Placental epithelial cell (primary cell): ENCODE measurements around the gene UBE2D4. TPM values are rescaled to one million over a fixed set of nuclear protein-coding genes. Genes with fewer than 3 reads are reported as not detected.

ENCODE experiments used
- total RNA-seq: library from RNA; depleted of rRNA; stranded (reverse); fragments of >200 nt; gene quantifications from 2 replicates; pipeline ENCODE4 v1.2.3, GENCODE V29; 2012

UBE2D4 gene
- 1.6 and 5.4 TPM in 2 replicates for total RNA-seq

DNA sequence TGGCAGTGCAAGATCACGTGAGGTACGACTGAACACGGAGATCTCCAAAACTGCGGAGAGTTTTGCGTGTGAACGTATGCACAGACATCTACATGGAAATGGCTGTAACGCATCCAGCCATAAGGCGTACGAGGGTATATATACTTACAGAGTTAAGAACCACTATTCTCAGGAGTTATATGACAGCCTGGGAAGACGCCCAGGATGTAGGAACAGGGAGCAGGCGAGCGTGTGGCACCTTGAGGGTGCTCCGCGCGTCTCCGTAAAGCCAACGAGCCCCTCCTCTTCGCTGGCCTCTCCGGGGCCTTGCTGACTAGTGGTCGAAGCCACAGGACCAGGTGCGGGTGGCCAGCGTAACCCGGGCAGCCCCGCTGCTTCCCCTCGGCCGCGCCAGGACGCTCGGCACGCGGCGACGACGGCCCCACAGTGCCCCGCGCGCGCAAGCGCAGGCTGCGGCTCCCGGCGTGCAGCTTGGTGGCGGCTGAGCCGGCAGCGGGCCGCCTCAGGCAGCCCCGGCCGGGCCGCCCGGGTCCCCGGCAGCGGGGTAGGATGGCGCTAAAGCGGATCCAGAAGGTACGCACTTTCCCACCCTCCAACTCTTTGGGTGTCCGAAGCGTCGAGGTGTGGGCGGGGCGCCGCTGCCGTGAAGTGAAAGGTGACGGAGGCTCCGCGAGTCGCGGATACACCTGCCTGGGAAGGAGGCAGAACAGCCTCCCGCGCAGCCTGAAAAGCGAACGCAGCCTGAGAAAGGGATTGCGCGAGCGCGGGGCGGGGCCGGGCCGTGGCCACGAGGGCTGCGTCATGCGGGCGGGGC, at the start of gene UBE2D4:
UBE2D4 (plus strand) TSS at position 453 of the 814 bp plus-strand sequence; CDS start at position 550, 97 bp downstream.

DNA sequence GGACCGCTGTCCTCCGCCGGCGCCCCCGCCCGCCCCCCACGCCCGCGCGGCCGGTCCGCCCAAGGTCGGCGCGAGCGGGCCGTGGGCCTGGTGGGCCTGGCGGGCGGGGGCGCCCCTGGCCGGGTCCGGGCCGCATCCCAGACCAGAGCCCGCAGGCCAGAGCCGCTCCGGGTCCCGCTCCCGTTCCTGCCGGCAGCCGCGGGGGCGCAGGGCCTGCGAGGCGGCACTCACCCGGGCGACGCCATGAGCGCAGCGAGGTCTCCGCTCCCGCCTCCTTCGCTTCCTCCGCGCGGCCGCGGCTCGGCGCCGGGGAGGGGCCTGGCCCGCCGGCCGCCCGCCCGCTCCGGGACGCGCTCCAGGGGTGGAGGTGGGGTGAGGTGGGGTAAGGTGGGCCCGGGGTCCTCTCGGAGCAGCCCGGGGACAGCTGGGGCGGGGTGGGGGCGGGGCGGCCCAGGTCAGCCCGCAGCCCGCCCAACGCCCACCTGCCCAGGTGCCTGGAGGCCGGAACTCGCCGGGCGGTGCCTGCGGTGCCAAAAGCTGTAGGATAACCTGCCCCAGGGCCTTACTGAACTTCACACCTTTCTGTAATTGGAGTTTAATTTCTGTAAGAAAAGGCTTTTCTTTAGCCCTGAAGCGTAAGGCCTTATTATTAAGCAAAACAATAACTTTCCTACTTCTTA, 19.8 kb upstream of the UBE2D4 start, which contains the start of gene URGCP:
URGCP (minus strand) TSS at position 266 of the 680 bp plus-strand sequence; CDS start at position 245, 21 bp downstream.

DNA sequence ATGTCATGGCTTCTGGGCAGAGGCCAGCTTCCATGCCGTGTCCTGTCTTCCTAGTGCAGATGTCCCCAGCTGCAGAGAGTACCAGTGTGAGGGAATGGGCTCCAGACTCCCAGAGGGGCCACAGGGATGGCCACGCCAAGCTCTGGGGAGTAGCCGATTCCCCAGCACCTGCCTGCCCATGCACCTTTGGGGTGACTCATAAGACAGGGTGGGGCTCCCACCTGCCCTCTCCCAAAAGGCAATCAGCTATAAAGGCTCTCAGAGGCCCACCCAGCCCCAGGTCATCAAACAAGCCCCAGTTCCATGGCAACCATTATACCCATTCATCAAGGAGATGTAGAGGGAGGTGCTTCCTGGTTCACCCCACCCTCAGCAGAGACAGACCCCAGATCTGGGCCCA, 71.3 kb downstream of the UBE2D4 start, which contains the start of gene SPDYE1:
SPDYE1 (plus strand) TSS at position 366 of the 400 bp plus-strand sequence. CDS start 2,053 bp downstream, outside the sequence.

Other genes starting within 250 kb of the UBE2D4 start
- 22.0 and 50.9 TPM in 2 replicates for gene COA1, start 196.9 kb upstream of the UBE2D4 start, total RNA-seq
- 6.1 and 7.5 TPM in 2 replicates for gene BLVRA, start 167.8 kb upstream of the UBE2D4 start, total RNA-seq
- 84.0 and 121 TPM in 2 replicates for gene MRPS24, start 56.9 kb upstream of the UBE2D4 start, total RNA-seq
- gene URGCP, start 19.8 kb upstream of the UBE2D4 start, total RNA-seq = 18.7 and 24.3 TPM in 2 replicates
- gene SPDYE1, start 71.5 kb downstream of the UBE2D4 start, total RNA-seq = not detected in 2 replicates
- gene DBNL, start 118.3 kb downstream of the UBE2D4 start, total RNA-seq = 68.7 and 125 TPM in 2 replicates
- not detected in 2 replicates for gene PGAM2, start 139.1 kb downstream of the UBE2D4 start, total RNA-seq
- gene POLM, start 156.1 kb downstream of the UBE2D4 start, total RNA-seq = 20.0 and 25.1 TPM in 2 replicates
- 1.4 and 5.5 TPM in 2 replicates for gene AEBP1, start 177.9 kb downstream of the UBE2D4 start, total RNA-seq
- gene POLD2, start 197.1 kb downstream of the UBE2D4 start, total RNA-seq = 51.4 and 161 TPM in 2 replicates
- 3.6 TPM in 1 of 2 replicates, not detected in the other for gene MYL7, start 214.9 kb downstream of the UBE2D4 start, total RNA-seq